Measurements from ENCODE around the gene GALT.

- TF ChIP-seq CTCF (conservative IDR thresholded peaks at IDR 0.05 in 1 of 2, IDR thresholded peaks at IDR 0.05 in 1 of 2; ENCODE audit: extremely low read depth in 1 of 2, insufficient read depth in 1 of 2, low read depth in 1 of 2, low read length in 2 of 2): no peak
- no peak for TF ChIP-seq EZH2 (IDR thresholded peaks at IDR 0.05; ENCODE audit: borderline replicate concordance, low read length)
Observed at GRCh38 chr9:34665067-34665380, 18.5 kb downstream of the GALT start.
